ENCODE data around the gene TMEM141. TPM values are rescaled to one million over a fixed set of nuclear protein-coding genes. Genes with fewer than 3 reads are reported as not detected.

TMEM141 gene
- total and polyA plus RNA-seq, 2 donors (not counting 3 experiments of a cell fraction or from before 2014, with no cell fraction given): 43.2 to 146 TPM

- peak; percentile 56 for FAIRE-seq
Observed at GRCh38 chr9:136791516-136792276, 552 bp downstream of the TMEM141 start.

More at GRCh38 chr9:136791516-136792276, 552 bp downstream of the TMEM141 start:
- dilution Hi-C loops (cut with MboI; ENCODE audit: extremely low pct_ligation_motif_present, low sequenced_read_pairs) (no loop called here), intact Hi-C loops (cut with micrococcal nuclease) (loop anchor here (1.0 to 5.0 kb wide), 4 partner anchors 56 to 244 kb away; partner anchors contain the start of genes PHPT1 and TRAF2)
- no peaks in the 10 kb centered on the region for H4K20me1 ChIP-seq (replicated peaks; ENCODE audit: control insufficient read depth, extremely low read depth, insufficient read depth, low read length)
- peaks cover 0 to 2% of the 10 kb centered on the region in 2 experiments for H3K36me3 ChIP-seq (ENCODE audit: control insufficient read depth in 2 of 2, extremely low read depth in 1 of 2, insufficient read depth in 2 of 2, low read length in 2 of 2)
- H3K9ac ChIP-seq (replicated peaks; ENCODE audit: extremely low read depth, insufficient read depth, low read length): peak overlapping the region; percentile 60
- peaks cover 7% of the 10 kb centered on the region for H3K4me1 ChIP-seq (ENCODE audit: control insufficient read depth, extremely low read depth, insufficient read depth, low read length)
- peak overlapping the region; percentile 64 for H3K4me2 ChIP-seq (ENCODE audit: insufficient read depth, low read length)
- peak overlapping the region; percentile 54 to 72 (median 59) for H3K4me3 ChIP-seq (replicated peaks in 1 of 3; ENCODE audit: insufficient read depth in 1 of 3, low read depth in 1 of 3, low read length in 3 of 3)
- peak overlapping the region; percentile 31 for H3K27ac ChIP-seq (ENCODE audit: insufficient read depth, low read depth, low read length)
- H3K79me2 ChIP-seq (ENCODE audit: control insufficient read depth, insufficient read depth, low read length): peaks cover 1% of the 10 kb centered on the region
- no peak for TF ChIP-seq EZH2 (IDR thresholded peaks at IDR 0.05; ENCODE audit: borderline replicate concordance, low read depth, low read length, severe bottlenecking)
- peak; percentile 89 to 96 for TF ChIP-seq CTCF (IDR thresholded peaks at IDR 0.05; ENCODE audit: extremely low read depth in 1 of 2, insufficient read depth in 1 of 2, low read depth in 1 of 2, low read length in 2 of 2)
- no peaks in the 10 kb centered on the region for H3K9me1 ChIP-seq (replicated peaks; ENCODE audit: control insufficient read depth, extremely low read depth, insufficient read depth, low read length)
- peak; percentile 26 for DNase-seq (ENCODE audit: low read depth, low spot score)
- H3K9me3 ChIP-seq (replicated peaks; ENCODE audit: control insufficient read depth, insufficient read depth, low read length): no peaks in the 10 kb centered on the region
- ChIA-PET CTCF (interaction anchor here (1.1 to 2.0 kb wide), 4 partner anchors 10 to 17 kb away, joined by 3 to 8 read pairs (median 5); partner anchors contain the start of gene RABL6), POLR2A (no interaction called here)
- H3K27me3 ChIP-seq (ENCODE audit: control insufficient read depth in 2 of 2, insufficient read depth in 2 of 2, low read length in 2 of 2): peaks cover 4 to 6% of the 10 kb centered on the region in 2 experiments
- no TSS peak for BruUV-seq (replicated peaks)
- peak overlapping the region; percentile 73 for H2AFZ ChIP-seq (ENCODE audit: low read depth, low read length)

Measured in endothelial cell of umbilical vein (primary cell).